HEK293T (cell line): ENCODE measurements around the gene NUP133.
"Not testable (repeated sequence)": the region's sequence is repeated elsewhere in the genome, so short reads cannot be mapped to it uniquely, and the experiment has no call there.

Source experiments
- CTCF ChIA-PET: fragments of 350-600 bp; formaldehyde crosslinking; extraction: SDS; loops from one replicate; lab custom pipeline; 2021; ENCODE audit warnings: antibody characterized with exemption, inconsistent platforms; lab: Yijun Ruan, JAX
- POLR2A ChIA-PET: fragments of 350-600 bp; formaldehyde crosslinking; extraction: SDS; loops from one replicate; lab custom pipeline; 2020; ENCODE audit warnings: antibody characterized with exemption, inconsistent platforms; lab: Yijun Ruan, JAX
- DNase-seq: peaks from one replicate; pipeline ENCODE4 v3.0.0; 2012; ENCODE audit warnings: mixed read lengths; ENCODE audit errors: extremely low spot score
- ARNT ChIP-seq: fragments of 450-650 bp; IDR thresholded peaks from 2 replicates; pipeline ENCODE4 v1.6.1; 2017; ENCODE audit warnings: mild to moderate bottlenecking
- BHLHE40 ChIP-seq: fragments of 450-650 bp; IDR thresholded peaks from 2 replicates; pipeline ENCODE4 v1.6.1; 2016; ENCODE audit warnings: mild to moderate bottlenecking, moderate library complexity, borderline replicate concordance
- CTBP1 ChIP-seq: fragments of 450-650 bp; IDR thresholded peaks from 2 replicates; pipeline ENCODE4 v1.6.1; 2016; ENCODE audit warnings: borderline replicate concordance
- ELF4 ChIP-seq: fragments of 450-650 bp; IDR thresholded peaks from 2 replicates; pipeline ENCODE4 v1.6.1; 2017; ENCODE audit warnings: antibody characterized with exemption
- FOXA1 ChIP-seq: fragments of 450-650 bp; IDR thresholded peaks from 2 replicates; pipeline ENCODE4 v1.6.1; 2016; ENCODE audit warnings: mild to moderate bottlenecking
- FOXK2 ChIP-seq: fragments of 450-650 bp; IDR thresholded peaks from 2 replicates; pipeline ENCODE4 v1.6.1; 2016; ENCODE audit warnings: mild to moderate bottlenecking
- FOXM1 ChIP-seq: fragments of 450-650 bp; IDR thresholded peaks from 2 replicates; pipeline ENCODE4 v1.6.1; 2017; ENCODE audit warnings: mild to moderate bottlenecking, borderline replicate concordance
- HDGF ChIP-seq: fragments of 450-650 bp; IDR thresholded peaks from 2 replicates; pipeline ENCODE4 v1.6.1; 2017; ENCODE audit warnings: antibody characterized with exemption, borderline replicate concordance
- L3MBTL2 ChIP-seq: fragments of 450-650 bp; conservative IDR thresholded peaks from 2 replicates; pipeline ENCODE4 v1.6.1; 2016; ENCODE audit warnings: mild to moderate bottlenecking
- LEF1 ChIP-seq: fragments of 450-650 bp; IDR thresholded peaks from 2 replicates; pipeline ENCODE4 v1.6.1; 2017; ENCODE audit warnings: mild to moderate bottlenecking, borderline replicate concordance
- NFRKB ChIP-seq: fragments of 450-650 bp; IDR thresholded peaks from 2 replicates; pipeline ENCODE4 v1.6.1; 2016; ENCODE audit warnings: mild to moderate bottlenecking, moderate library complexity
- PKNOX1 ChIP-seq: fragments of 450-650 bp; IDR thresholded peaks from 2 replicates; pipeline ENCODE4 v1.6.1; 2016
- SP1 ChIP-seq: fragments of 450-650 bp; IDR thresholded peaks from 2 replicates; pipeline ENCODE4 v1.6.1; 2017
- SUZ12 ChIP-seq: fragments of 450-650 bp; IDR thresholded peaks from 2 replicates; pipeline ENCODE4 v1.6.1; 2016; ENCODE audit warnings: mild to moderate bottlenecking
- TARDBP ChIP-seq: fragments of 450-650 bp; IDR thresholded peaks from 2 replicates; pipeline ENCODE4 v1.6.1; 2016
- ZNF384 ChIP-seq: fragments of 450-650 bp; IDR thresholded peaks from 2 replicates; pipeline ENCODE4 v1.6.1; 2016

Gene NUP133

GRCh38 chr1:229529639-229530038 is 21.5 kb upstream of the NUP133 start:
- ChIA-PET POLR2A (no interaction called here), CTCF (interaction anchor here (0.6 to 0.8 kb wide), 2 partner anchors 48 to 393 kb away, joined by 3 read pairs; no protein-coding TSS in a partner anchor)
- TF ChIP-seq ZNF384: no peak
- no peak for TF ChIP-seq SP1
- no peak for TF ChIP-seq FOXK2
- no peak for TF ChIP-seq L3MBTL2
- no peak for TF ChIP-seq ARNT
- TF ChIP-seq HDGF: no peak
- no peak for TF ChIP-seq CTBP1
- TF ChIP-seq PKNOX1: no peak
- no peak for TF ChIP-seq SUZ12
- DNase-seq: no peak

- no peak for TF ChIP-seq NFRKB
- TF ChIP-seq ELF4: no peak
- no peak for TF ChIP-seq ARNT
- TF ChIP-seq FOXK2: no peak
- no peak for TF ChIP-seq TARDBP
- no peak for TF ChIP-seq FOXM1
- no peak for TF ChIP-seq SP1
- no peak for TF ChIP-seq FOXA1
- TF ChIP-seq ZNF384: no peak
- no peak for TF ChIP-seq L3MBTL2
- TF ChIP-seq SUZ12: no peak
- no peak for TF ChIP-seq CTBP1
- no peak for TF ChIP-seq PKNOX1
- TF ChIP-seq BHLHE40: no peak
- no peak for DNase-seq
- ChIA-PET CTCF (interaction anchor here (1.7 to 2.6 kb wide), 2 partner anchors 12 to 32 kb away, joined by 4 to 7 read pairs; partner anchors contain the start of gene ABCB10), POLR2A (interaction anchor here (1.3 to 2.1 kb wide), 2 partner anchors 18 to 32 kb away, joined by 4 to 15 read pairs; partner anchors contain the start of genes ABCB10 and NUP133)
Measured at GRCh38 chr1:229526695-229527094, 18.6 kb upstream of the NUP133 start.

GRCh38 chr1:229523052-229523451 is 14.9 kb upstream of the NUP133 start:
- ChIA-PET POLR2A (no interaction called here), CTCF (no interaction called here)
- DNase-seq: no peak
- TF ChIP-seq PKNOX1 (no peak), FOXM1 (no peak), SP1 (no peak), HDGF (no peak), FOXK2 (no peak), NFRKB (no peak), ARNT (no peak), ELF4 (no peak), SUZ12 (no peak), CTBP1 (no peak), BHLHE40 (no peak), ZNF384 (no peak), L3MBTL2 (no peak), FOXA1 (no peak), TARDBP (no peak), LEF1 (no peak)

- DNase-seq: peak; percentile 79
- ChIA-PET POLR2A (no interaction called here), CTCF (interaction anchor here (0.6 to 2.4 kb wide), 8 partner anchors 11 to 264 kb away, joined by 3 to 10 read pairs (median 3); no protein-coding TSS in a partner anchor)
- TF ChIP-seq ARNT (no peak), L3MBTL2 (no peak), PKNOX1 (no peak), SP1 (no peak), ZNF384 (no peak), FOXA1 (no peak), BHLHE40 (no peak), NFRKB (no peak), TARDBP (no peak)
Measured at GRCh38 chr1:229514578-229515275, 6.6 kb upstream of the NUP133 start.

- POLR2A ChIA-PET, DNase-seq, CTCF ChIA-PET: not testable (repeated sequence)
Measured at GRCh38 chr1:229511625-229512024, 3.5 kb upstream of the NUP133 start.

- DNase-seq, POLR2A ChIA-PET, CTCF ChIA-PET: not testable (repeated sequence)
Measured at GRCh38 chr1:229511201-229511600, 3.1 kb upstream of the NUP133 start.
